GM21576 (cell line): ENCODE results near the gene CTNNA3.

Source experiments
- ATAC-seq: cut with Tn5 transposase; IDR thresholded peaks from one replicate; pipeline ENCODE4 v1.9.1; 2021; ENCODE audit warnings: mild to moderate bottlenecking, moderate library complexity; ENCODE audit not compliant: unreplicated experiment

CTNNA3 gene

GRCh38 chr10:66782144-66782543 lies 913.9 kb downstream of the CTNNA3 start:
- no peak for ATAC-seq

- no peak for ATAC-seq
Measured at GRCh38 chr10:66780796-66781195, 915.2 kb downstream of the CTNNA3 start.

GRCh38 chr10:66778351-66778750 lies 917.6 kb downstream of the CTNNA3 start:
- ATAC-seq = no peak

- no peak for ATAC-seq
Measured at GRCh38 chr10:66777665-66778064, 918.3 kb downstream of the CTNNA3 start.

- ATAC-seq = no peak
Measured at GRCh38 chr10:66773472-66773817, 922.5 kb downstream of the CTNNA3 start.

- no peak for ATAC-seq
Measured at GRCh38 chr10:66772548-66773471, 923.2 kb downstream of the CTNNA3 start.

- ATAC-seq = no peak
Measured at GRCh38 chr10:66767707-66768106, 928.3 kb downstream of the CTNNA3 start.

- ATAC-seq = no peak
Measured at GRCh38 chr10:66762218-66762729, 933.7 kb downstream of the CTNNA3 start.

- no peak for ATAC-seq
Measured at GRCh38 chr10:66760941-66761340, 935.1 kb downstream of the CTNNA3 start.

- ATAC-seq = no peak
Measured at GRCh38 chr10:66755474-66755873, 940.5 kb downstream of the CTNNA3 start.

- ATAC-seq = no peak
Measured at GRCh38 chr10:66752714-66753113, 943.3 kb downstream of the CTNNA3 start.

GRCh38 chr10:66748217-66748616 lies 947.8 kb downstream of the CTNNA3 start:
- no peak for ATAC-seq

- ATAC-seq = no peak
Measured at GRCh38 chr10:66747451-66747850, 948.5 kb downstream of the CTNNA3 start.

GRCh38 chr10:66746711-66747110 lies 949.3 kb downstream of the CTNNA3 start:
- ATAC-seq = no peak

GRCh38 chr10:66746246-66746645 lies 949.7 kb downstream of the CTNNA3 start:
- ATAC-seq = no peak

- ATAC-seq = no peak
Measured at GRCh38 chr10:66744915-66745314, 951.1 kb downstream of the CTNNA3 start.

GRCh38 chr10:66737241-66737640 lies 958.8 kb downstream of the CTNNA3 start:
- no peak for ATAC-seq

- ATAC-seq = no peak
Measured at GRCh38 chr10:66723608-66724400, 972.2 kb downstream of the CTNNA3 start.

- no peak for ATAC-seq
Measured at GRCh38 chr10:66719483-66719882, 976.5 kb downstream of the CTNNA3 start.

GRCh38 chr10:66717231-66717981 lies 978.6 kb downstream of the CTNNA3 start:
- no peak for ATAC-seq

- no peak for ATAC-seq
Measured at GRCh38 chr10:66714741-66715140, 981.3 kb downstream of the CTNNA3 start.
